Measurements from ENCODE around the gene PTPN6. TPM values are rescaled to one million over a fixed set of nuclear protein-coding genes. Genes with fewer than 3 reads are reported as not detected.

PTPN6 gene
- total and polyA plus RNA-seq, 2 of the 13 experiments (the other 11 are each of a cell fraction or from before 2014, with no cell fraction given) = 10.5 to 10.6 TPM

DNA sequence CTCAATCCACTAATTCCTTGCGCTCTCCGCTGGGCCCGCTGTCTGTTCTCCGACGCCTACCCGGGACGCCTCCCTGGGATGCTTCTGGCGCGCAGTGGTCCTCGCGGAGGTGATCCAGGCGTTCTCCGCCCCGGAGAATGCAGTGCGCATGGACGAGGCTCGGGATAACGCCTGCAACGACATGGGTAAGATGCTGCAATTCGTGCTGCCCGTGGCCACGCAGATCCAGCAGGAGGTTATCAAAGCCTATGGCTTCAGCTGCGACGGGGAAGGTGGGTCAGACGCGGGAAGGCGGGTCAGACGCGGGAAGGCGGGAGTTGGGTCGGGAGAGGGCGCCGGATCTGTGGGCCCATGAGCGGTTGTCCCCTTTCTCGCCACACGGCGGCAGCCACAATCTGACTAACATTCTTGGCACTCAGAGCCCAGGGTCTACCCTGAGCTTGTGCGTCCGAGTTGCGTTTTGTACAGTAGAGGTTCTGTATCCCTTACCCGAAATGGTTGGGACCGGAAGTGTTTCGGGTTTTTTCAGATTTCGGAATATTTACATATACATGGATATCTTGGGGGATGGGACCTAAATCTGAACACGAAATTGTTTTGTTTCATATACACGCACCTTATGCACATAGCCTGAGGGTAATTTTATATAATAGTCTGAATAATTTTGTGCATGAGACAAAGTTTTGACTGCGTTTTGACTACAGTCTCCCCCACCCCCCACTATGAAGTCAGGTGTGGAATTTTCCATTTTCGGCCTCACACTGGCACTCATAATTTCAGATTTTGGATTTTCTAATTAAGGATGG lies 6.6 kb upstream of the PTPN6 start (continued):
- TF ChIP-seq, protein P1, sequence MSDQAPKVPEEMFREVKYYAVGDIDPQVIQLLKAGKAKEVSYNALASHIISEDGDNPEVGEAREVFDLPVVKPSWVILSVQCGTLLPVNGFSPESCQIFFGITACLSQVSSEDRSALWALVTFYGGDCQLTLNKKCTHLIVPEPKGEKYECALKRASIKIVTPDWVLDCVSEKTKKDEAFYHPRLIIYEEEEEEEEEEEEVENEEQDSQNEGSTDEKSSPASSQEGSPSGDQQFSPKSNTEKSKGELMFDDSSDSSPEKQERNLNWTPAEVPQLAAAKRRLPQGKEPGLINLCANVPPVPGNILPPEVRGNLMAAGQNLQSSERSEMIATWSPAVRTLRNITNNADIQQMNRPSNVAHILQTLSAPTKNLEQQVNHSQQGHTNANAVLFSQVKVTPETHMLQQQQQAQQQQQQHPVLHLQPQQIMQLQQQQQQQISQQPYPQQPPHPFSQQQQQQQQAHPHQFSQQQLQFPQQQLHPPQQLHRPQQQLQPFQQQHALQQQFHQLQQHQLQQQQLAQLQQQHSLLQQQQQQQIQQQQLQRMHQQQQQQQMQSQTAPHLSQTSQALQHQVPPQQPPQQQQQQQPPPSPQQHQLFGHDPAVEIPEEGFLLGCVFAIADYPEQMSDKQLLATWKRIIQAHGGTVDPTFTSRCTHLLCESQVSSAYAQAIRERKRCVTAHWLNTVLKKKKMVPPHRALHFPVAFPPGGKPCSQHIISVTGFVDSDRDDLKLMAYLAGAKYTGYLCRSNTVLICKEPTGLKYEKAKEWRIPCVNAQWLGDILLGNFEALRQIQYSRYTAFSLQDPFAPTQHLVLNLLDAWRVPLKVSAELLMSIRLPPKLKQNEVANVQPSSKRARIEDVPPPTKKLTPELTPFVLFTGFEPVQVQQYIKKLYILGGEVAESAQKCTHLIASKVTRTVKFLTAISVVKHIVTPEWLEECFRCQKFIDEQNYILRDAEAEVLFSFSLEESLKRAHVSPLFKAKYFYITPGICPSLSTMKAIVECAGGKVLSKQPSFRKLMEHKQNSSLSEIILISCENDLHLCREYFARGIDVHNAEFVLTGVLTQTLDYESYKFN (CRISPR knock-in tag; conservative IDR thresholded peaks at IDR 0.05) = peak; percentile 25; the same call in 1 of the 2 replicates
- TF ChIP-seq, protein P2, sequence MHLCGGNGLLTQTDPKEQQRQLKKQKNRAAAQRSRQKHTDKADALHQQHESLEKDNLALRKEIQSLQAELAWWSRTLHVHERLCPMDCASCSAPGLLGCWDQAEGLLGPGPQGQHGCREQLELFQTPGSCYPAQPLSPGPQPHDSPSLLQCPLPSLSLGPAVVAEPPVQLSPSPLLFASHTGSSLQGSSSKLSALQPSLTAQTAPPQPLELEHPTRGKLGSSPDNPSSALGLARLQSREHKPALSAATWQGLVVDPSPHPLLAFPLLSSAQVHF (CRISPR knock-in tag; IDR thresholded peaks at IDR 0.05) = 0 out of 2 replicates have a peak, but pooled peaks have one; percentile 46
- TF ChIP-seq POLR2G (IDR thresholded peaks at IDR 0.05; ENCODE audit: low read depth, low read length) (no peak), GTF2F1 (IDR thresholded peaks at IDR 0.05; ENCODE audit: low read length) (no peak), NCOA5 (CRISPR knock-in tag; IDR thresholded peaks at IDR 0.05) (no peak), SSRP1 (CRISPR knock-in tag; IDR thresholded peaks at IDR 0.05) (no peak; the same call in none of the 2 replicates), ZNF274 (CRISPR knock-in tag; IDR thresholded peaks at IDR 0.05) (peak; percentile 34; the same call in 1 of the 2 replicates), ZNF543 (CRISPR knock-in tag; IDR thresholded peaks at IDR 0.05) (no peak), NAIF1 (CRISPR knock-in tag; IDR thresholded peaks at IDR 0.05; ENCODE audit: borderline replicate concordance) (no peak), KDM4B (CRISPR knock-in tag; IDR thresholded peaks at IDR 0.05) (peak; percentile 44; the same call in 1 of the 2 replicates), ZSCAN20 (CRISPR knock-in tag; IDR thresholded peaks at IDR 0.05; ENCODE audit: borderline replicate concordance) (0 out of 2 replicates have a peak, but pooled peaks have one; percentile 57), TAF1 (CRISPR knock-in tag; IDR thresholded peaks at IDR 0.05) (peak; percentile 33; the same call in 1 of the 2 replicates), ZNF549 (CRISPR knock-in tag; IDR thresholded peaks at IDR 0.05) (no peak), MYNN (CRISPR knock-in tag; IDR thresholded peaks at IDR 0.05; ENCODE audit: low read depth) (no peak)
- TF ChIP-seq, protein P3, sequence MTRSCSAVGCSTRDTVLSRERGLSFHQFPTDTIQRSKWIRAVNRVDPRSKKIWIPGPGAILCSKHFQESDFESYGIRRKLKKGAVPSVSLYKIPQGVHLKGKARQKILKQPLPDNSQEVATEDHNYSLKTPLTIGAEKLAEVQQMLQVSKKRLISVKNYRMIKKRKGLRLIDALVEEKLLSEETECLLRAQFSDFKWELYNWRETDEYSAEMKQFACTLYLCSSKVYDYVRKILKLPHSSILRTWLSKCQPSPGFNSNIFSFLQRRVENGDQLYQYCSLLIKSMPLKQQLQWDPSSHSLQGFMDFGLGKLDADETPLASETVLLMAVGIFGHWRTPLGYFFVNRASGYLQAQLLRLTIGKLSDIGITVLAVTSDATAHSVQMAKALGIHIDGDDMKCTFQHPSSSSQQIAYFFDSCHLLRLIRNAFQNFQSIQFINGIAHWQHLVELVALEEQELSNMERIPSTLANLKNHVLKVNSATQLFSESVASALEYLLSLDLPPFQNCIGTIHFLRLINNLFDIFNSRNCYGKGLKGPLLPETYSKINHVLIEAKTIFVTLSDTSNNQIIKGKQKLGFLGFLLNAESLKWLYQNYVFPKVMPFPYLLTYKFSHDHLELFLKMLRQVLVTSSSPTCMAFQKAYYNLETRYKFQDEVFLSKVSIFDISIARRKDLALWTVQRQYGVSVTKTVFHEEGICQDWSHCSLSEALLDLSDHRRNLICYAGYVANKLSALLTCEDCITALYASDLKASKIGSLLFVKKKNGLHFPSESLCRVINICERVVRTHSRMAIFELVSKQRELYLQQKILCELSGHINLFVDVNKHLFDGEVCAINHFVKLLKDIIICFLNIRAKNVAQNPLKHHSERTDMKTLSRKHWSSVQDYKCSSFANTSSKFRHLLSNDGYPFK (CRISPR knock-in tag; IDR thresholded peaks at IDR 0.05; ENCODE audit: borderline replicate concordance) = peak; percentile 73; the same call in 1 of the 2 replicates
- TF ChIP-seq, protein P4, sequence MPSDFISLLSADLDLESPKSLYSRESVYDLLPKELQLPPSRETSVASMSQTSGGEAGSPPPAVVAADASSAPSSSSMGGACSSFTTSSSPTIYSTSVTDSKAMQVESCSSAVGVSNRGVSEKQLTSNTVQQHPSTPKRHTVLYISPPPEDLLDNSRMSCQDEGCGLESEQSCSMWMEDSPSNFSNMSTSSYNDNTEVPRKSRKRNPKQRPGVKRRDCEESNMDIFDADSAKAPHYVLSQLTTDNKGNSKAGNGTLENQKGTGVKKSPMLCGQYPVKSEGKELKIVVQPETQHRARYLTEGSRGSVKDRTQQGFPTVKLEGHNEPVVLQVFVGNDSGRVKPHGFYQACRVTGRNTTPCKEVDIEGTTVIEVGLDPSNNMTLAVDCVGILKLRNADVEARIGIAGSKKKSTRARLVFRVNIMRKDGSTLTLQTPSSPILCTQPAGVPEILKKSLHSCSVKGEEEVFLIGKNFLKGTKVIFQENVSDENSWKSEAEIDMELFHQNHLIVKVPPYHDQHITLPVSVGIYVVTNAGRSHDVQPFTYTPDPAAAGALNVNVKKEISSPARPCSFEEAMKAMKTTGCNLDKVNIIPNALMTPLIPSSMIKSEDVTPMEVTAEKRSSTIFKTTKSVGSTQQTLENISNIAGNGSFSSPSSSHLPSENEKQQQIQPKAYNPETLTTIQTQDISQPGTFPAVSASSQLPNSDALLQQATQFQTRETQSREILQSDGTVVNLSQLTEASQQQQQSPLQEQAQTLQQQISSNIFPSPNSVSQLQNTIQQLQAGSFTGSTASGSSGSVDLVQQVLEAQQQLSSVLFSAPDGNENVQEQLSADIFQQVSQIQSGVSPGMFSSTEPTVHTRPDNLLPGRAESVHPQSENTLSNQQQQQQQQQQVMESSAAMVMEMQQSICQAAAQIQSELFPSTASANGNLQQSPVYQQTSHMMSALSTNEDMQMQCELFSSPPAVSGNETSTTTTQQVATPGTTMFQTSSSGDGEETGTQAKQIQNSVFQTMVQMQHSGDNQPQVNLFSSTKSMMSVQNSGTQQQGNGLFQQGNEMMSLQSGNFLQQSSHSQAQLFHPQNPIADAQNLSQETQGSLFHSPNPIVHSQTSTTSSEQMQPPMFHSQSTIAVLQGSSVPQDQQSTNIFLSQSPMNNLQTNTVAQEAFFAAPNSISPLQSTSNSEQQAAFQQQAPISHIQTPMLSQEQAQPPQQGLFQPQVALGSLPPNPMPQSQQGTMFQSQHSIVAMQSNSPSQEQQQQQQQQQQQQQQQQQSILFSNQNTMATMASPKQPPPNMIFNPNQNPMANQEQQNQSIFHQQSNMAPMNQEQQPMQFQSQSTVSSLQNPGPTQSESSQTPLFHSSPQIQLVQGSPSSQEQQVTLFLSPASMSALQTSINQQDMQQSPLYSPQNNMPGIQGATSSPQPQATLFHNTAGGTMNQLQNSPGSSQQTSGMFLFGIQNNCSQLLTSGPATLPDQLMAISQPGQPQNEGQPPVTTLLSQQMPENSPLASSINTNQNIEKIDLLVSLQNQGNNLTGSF (CRISPR knock-in tag; IDR thresholded peaks at IDR 0.05) = peak; percentile 31; the same call in 1 of the 2 replicates
